GM12878 (cell line): Measurements from ENCODE around the gene SMIM27. TPM values are rescaled to one million over a fixed set of nuclear protein-coding genes. Genes with fewer than 3 reads are reported as not detected.

Source experiments
- ATAC-seq: fragments of 200-7000 bp; cut with Tn5 transposase; 3 replicates; pipeline ENCODE4 v1.9.1; 2020; ENCODE audit warnings: mild to moderate bottlenecking, moderate library complexity
- BruUV-seq: library from RNA; stranded (reverse); fragments of 400-500 nt; replicated peaks from 2 replicates; lab custom pipeline; 2021; lab: Mats Ljungman, UMichigan
- CTCF ChIA-PET: fragments of 300-600 bp; sonication (Branson Sonifier 250); formaldehyde crosslinking; extraction: SDS; loops from one replicate; lab custom pipeline; 2021; ENCODE audit warnings: inconsistent platforms; lab: Yijun Ruan, JAX
- POLR2A ChIA-PET: fragments of 350-600 bp; formaldehyde crosslinking; extraction: SDS; loops from one replicate; lab custom pipeline; 2021; ENCODE audit warnings: inconsistent platforms; lab: Charles Lee
- RAD21 ChIA-PET: fragments of 300-600 bp; sonication (Branson Sonifier 250); formaldehyde crosslinking; loops from one replicate; lab custom pipeline; 2023; ENCODE audit warnings: antibody characterized with exemption; ENCODE audit not compliant: unreplicated experiment; lab: Charles Lee
- SMC1A ChIA-PET: fragments of 300-600 bp; sonication (Branson Sonifier 250); formaldehyde crosslinking; loops from one replicate; lab custom pipeline; 2023; ENCODE audit not compliant: unreplicated experiment, uncharacterized antibody; lab: Charles Lee
- DNase-seq: peaks from one replicate; pipeline ENCODE4 v3.0.0-alpha.2; 2011; ENCODE audit warnings: low read depth, low spot score
- FAIRE-seq: peaks from 3 replicates; lab custom pipeline; 2011; peaks lifted over from hg19 to GRCh38; lab: Jason Lieb, UNC
- H2AFZ ChIP-seq: 2 replicates; pipeline ENCODE4 v1.6.0; 2011; ENCODE audit warnings: low read depth, low read length, control low read depth; ENCODE audit not compliant: control insufficient read depth
- H3K27ac ChIP-seq: 2 replicates; pipeline ENCODE4 v1.5.1; 2011; ENCODE audit warnings: control low read depth; ENCODE audit not compliant: control insufficient read depth, insufficient read depth
- H3K27me3 ChIP-seq, 2 experiments: replicated peaks in 1 of 2; 2 replicates each; pipeline versions ENCODE4 v1.6.0 to v1.6.1; 2011; ENCODE audit warnings: low read length in 1 of 2; ENCODE audit not compliant: control insufficient read depth in 2 of 2, insufficient read depth in 2 of 2
- H3K36me3 ChIP-seq, 2 experiments: 2 replicates each; pipeline ENCODE4 v1.5.1; 2011; ENCODE audit warnings: low read length in 1 of 2; ENCODE audit not compliant: control insufficient read depth in 2 of 2, insufficient read depth in 2 of 2
- H3K4me1 ChIP-seq: 2 replicates; pipeline ENCODE4 v1.6.1; 2011; ENCODE audit warnings: mild to moderate bottlenecking, low read length, moderate library complexity, mixed read lengths; ENCODE audit not compliant: control insufficient read depth, insufficient read depth
- H3K4me2 ChIP-seq: 2 replicates; pipeline ENCODE4 v1.6.0; 2011; ENCODE audit warnings: control low read depth; ENCODE audit not compliant: control insufficient read depth, insufficient read depth
- H3K4me3 ChIP-seq: fragments of 200-600 bp; sonication (generic); 2 replicates; pipeline ENCODE4 v1.5.1; 2016
- H3K79me2 ChIP-seq: 2 replicates; pipeline ENCODE4 v1.6.0; 2011; ENCODE audit warnings: low read length; ENCODE audit not compliant: control insufficient read depth, insufficient read depth
- H3K9ac ChIP-seq: 2 replicates; pipeline ENCODE4 v1.8.0; 2011; ENCODE audit warnings: low read length, control low read depth, mixed read lengths; ENCODE audit not compliant: control insufficient read depth, insufficient read depth
- H3K9me3 ChIP-seq: replicated peaks from 3 replicates; pipeline ENCODE4 v1.5.1; 2011; ENCODE audit warnings: mild to moderate bottlenecking, low read length; ENCODE audit not compliant: control insufficient read depth, insufficient read depth
- H4K20me1 ChIP-seq: 2 replicates; pipeline ENCODE4 v1.6.0; 2011; ENCODE audit not compliant: control insufficient read depth, insufficient read depth
- CBX5 ChIP-seq: sonication (generic); IDR thresholded peaks from 2 replicates; pipeline ENCODE4 v1.6.1; 2016; ENCODE audit warnings: low read depth, moderate library complexity, mild to moderate bottlenecking, inconsistent platforms
- ESRRA ChIP-seq: IDR thresholded peaks from 2 replicates; pipeline ENCODE4 v1.6.1; 2012; ENCODE audit warnings: mild to moderate bottlenecking, low read length, improper control_type of control experiment
- EZH2 ChIP-seq: IDR thresholded peaks from 2 replicates; pipeline ENCODE4 v1.6.1; 2012; ENCODE audit warnings: low read depth, mild to moderate bottlenecking, control low read depth, inconsistent platforms, low read length, borderline replicate concordance; ENCODE audit not compliant: control insufficient read depth
- HDGF ChIP-seq: fragments of 450-650 bp; IDR thresholded peaks from 2 replicates; pipeline ENCODE4 v1.6.1; 2016; ENCODE audit warnings: antibody characterized with exemption
- KDM1A ChIP-seq: fragments of 200-600 bp; sonication (generic); IDR thresholded peaks from 2 replicates; pipeline ENCODE4 v1.6.1; 2016; ENCODE audit warnings: borderline replicate concordance
- MEF2B ChIP-seq: fragments of 450-650 bp; IDR thresholded peaks from 2 replicates; pipeline ENCODE4 v1.6.1; 2018; ENCODE audit warnings: mild to moderate bottlenecking, moderate library complexity; ENCODE audit not compliant: partially characterized antibody, poor library complexity, severe bottlenecking
- NR2C2 ChIP-seq: IDR thresholded peaks from 2 replicates; pipeline ENCODE4 v1.6.1; 2011; ENCODE audit warnings: borderline replicate concordance, low read depth; ENCODE audit not compliant: control insufficient read depth, insufficient read length
- RBBP5 ChIP-seq: fragments of 200-600 bp; sonication (generic); conservative IDR thresholded peaks from 2 replicates; pipeline ENCODE4 v1.6.1; 2016
- SIN3A ChIP-seq: IDR thresholded peaks from 2 replicates; pipeline ENCODE4 v1.6.1; 2012; ENCODE audit warnings: low read depth, low read length, improper control_type of control experiment
- SMAD1 ChIP-seq: fragments of 450-650 bp; IDR thresholded peaks from 2 replicates; pipeline ENCODE4 v1.6.1; 2018; ENCODE audit warnings: mild to moderate bottlenecking, low read depth; ENCODE audit not compliant: partially characterized antibody
- SP1 ChIP-seq: IDR thresholded peaks from one replicate; pipeline ENCODE4 v1.6.1; 2011; ENCODE audit warnings: low read depth, low read length
- SREBF2 ChIP-seq: IDR thresholded peaks from 2 replicates; pipeline ENCODE4 v1.6.1; 2012; ENCODE audit warnings: mild to moderate bottlenecking, low read length
- SUPT20H ChIP-seq: IDR thresholded peaks from 2 replicates; pipeline ENCODE4 v1.6.1; 2011; ENCODE audit warnings: low read depth, mild to moderate bottlenecking, low read length, moderate library complexity, borderline replicate concordance; ENCODE audit not compliant: control insufficient read depth
- TARDBP ChIP-seq: IDR thresholded peaks from 2 replicates; pipeline ENCODE4 v1.6.1; 2016; ENCODE audit warnings: borderline replicate concordance
- TCF12 ChIP-seq: IDR thresholded peaks from 2 replicates; pipeline ENCODE4 v1.6.1; 2011; ENCODE audit warnings: low read depth, mild to moderate bottlenecking, low read length
- ZBED1 ChIP-seq: IDR thresholded peaks from 2 replicates; pipeline ENCODE4 v1.6.1; 2016; ENCODE audit warnings: borderline replicate concordance
- WGBS: methylation state at CpG from one replicate; pipeline ENCODE4 v1.1.6; 2016; ENCODE audit warnings: low lambda C conversion rate; ENCODE audit not compliant: insufficient replicate concordance, insufficient coverage; ENCODE audit errors: missing lambda C conversion rate; 5-methylcytosine and 5-hydroxymethylcytosine counted together
- in situ Hi-C: fragments of 300-500 bp; cut with MboI; formaldehyde crosslinking; loops from 9 replicates; pipeline ENCODE4 v1.14.3; 2018; ENCODE audit warnings: mixed read lengths
- intact Hi-C: fragments of 100-400 bp; cut with micrococcal nuclease; formaldehyde crosslinking; loops from one replicate; pipeline ENCODE4 v1.14.2; 2022; ENCODE audit not compliant: unreplicated experiment
- polyA plus RNA-seq, 11 experiments: library from polyadenylated mRNA; depleted of rRNA in 4 of 11; unstranded in 6 of 11; stranded (reverse) in 5 of 11; fragments of >200 nt; fragmentation: Nextera tagmentation in 4 of 11; fragmentation: Illumina TruSeq in 1 of 11; extraction: Ambion mirVana in 4 of 11; extraction: Trizol in 1 of 11; gene quantifications; 1 replicate in 1 of 11; 2 replicates in 10 of 11; pipeline versions ENCODE4 v1.2.1 to v1.2.3, GENCODE V29; 2011 to 2016; ENCODE audit warnings: inconsistent platforms in 2 of 11, missing spikeins in 2 of 11, low read depth in 1 of 11
- total RNA-seq, 4 experiments: library from RNA; depleted of rRNA in 3 of 4; stranded (reverse); fragments of >200 nt in 3 of 4; fragmentation: Illumina TruSeq in 1 of 4; extraction: Trizol in 1 of 4; gene quantifications; 2 replicates each; pipeline versions ENCODE4 v1.2.1 to v1.2.3, GENCODE V29; 2013 to 2021
- TF ChIP-seq, protein P1 (sequence below): IDR thresholded peaks from 2 replicates; pipeline ENCODE4 v1.6.1; 2012; ENCODE audit warnings: low read length, inconsistent platforms
- TF ChIP-seq, protein P2 (sequence below): IDR thresholded peaks from 2 replicates; pipeline ENCODE4 v1.6.1; 2011; ENCODE audit warnings: mild to moderate bottlenecking, low read depth, low read length, moderate library complexity; ENCODE audit not compliant: insufficient replicate concordance
- TF ChIP-seq, protein P3 (sequence below): IDR thresholded peaks from 2 replicates; pipeline ENCODE4 v1.6.1; 2011; ENCODE audit warnings: borderline replicate concordance, low read depth, mild to moderate bottlenecking, moderate library complexity, low read length; ENCODE audit not compliant: insufficient read depth, poor library complexity, severe bottlenecking

The SMIM27 gene
- total and polyA plus RNA-seq, 10 of the 15 experiments (the other 5 are each of a cell fraction or from before 2014, with no cell fraction given) = 12.2 to 47.3 (median 26.5) TPM

DNA sequence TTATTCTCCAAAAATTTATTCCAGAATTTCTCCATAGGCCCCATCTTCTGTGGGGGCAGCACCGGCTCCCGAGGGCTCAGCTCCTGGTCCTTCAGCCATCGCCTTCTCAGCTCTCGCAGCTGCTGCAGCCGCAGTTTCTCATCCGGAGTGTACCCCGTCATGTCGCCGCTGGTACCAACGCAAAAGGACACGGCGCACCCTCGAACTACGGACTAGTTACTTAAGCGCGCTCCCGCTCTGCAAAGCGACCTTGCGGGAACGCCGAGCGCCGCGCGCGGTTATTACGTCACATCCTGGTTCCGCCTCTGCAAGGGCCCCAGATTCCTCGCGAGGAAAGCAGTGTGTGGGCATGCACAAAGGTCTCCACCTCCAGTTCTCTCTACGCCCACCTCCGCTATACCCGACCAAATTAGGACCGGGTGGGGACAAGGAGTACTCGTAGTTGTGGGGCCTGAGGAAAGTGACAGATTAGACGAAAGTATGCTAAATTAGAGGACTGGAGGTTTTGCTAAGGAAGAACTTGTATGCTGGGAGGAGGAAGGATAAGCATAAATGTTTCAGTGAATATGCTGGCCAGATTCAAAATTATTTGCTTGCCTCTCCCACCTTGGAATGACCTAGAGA is 20.9 kb downstream of the SMIM27 start, which contains the start of gene NDUFB6:
TSS of gene NDUFB6 (minus strand) at position 260 of the 624 bp plus-strand sequence. CDS start at position 161, 99 bp downstream.
- in situ Hi-C loops = no loop called here
- DNase-seq = peak; percentile 81
- peak; percentile 97 for FAIRE-seq
- TF ChIP-seq SIN3A = peak; percentile 92; the same call in 1 of the 2 replicates
- TF ChIP-seq SMAD1 = peak; percentile 71
- TF ChIP-seq MEF2B = no peak
- TF ChIP-seq NR2C2 = no peak
- TF ChIP-seq, protein P1, sequence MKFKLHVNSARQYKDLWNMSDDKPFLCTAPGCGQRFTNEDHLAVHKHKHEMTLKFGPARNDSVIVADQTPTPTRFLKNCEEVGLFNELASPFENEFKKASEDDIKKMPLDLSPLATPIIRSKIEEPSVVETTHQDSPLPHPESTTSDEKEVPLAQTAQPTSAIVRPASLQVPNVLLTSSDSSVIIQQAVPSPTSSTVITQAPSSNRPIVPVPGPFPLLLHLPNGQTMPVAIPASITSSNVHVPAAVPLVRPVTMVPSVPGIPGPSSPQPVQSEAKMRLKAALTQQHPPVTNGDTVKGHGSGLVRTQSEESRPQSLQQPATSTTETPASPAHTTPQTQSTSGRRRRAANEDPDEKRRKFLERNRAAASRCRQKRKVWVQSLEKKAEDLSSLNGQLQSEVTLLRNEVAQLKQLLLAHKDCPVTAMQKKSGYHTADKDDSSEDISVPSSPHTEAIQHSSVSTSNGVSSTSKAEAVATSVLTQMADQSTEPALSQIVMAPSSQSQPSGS = 0 out of 2 replicates have a peak, but pooled peaks have one; percentile 53
- no peak for TF ChIP-seq KDM1A
- TF ChIP-seq EZH2 = no peak
- TF ChIP-seq, protein P2, sequence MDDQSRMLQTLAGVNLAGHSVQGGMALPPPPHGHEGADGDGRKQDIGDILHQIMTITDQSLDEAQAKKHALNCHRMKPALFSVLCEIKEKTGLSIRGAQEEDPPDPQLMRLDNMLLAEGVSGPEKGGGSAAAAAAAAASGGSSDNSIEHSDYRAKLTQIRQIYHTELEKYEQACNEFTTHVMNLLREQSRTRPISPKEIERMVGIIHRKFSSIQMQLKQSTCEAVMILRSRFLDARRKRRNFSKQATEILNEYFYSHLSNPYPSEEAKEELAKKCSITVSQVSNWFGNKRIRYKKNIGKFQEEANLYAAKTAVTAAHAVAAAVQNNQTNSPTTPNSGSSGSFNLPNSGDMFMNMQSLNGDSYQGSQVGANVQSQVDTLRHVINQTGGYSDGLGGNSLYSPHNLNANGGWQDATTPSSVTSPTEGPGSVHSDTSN = no peak
- TF ChIP-seq CBX5 = 0 out of 2 replicates have a peak, but pooled peaks have one; percentile 61
- TF ChIP-seq SP1 = peak; percentile 50
- no peak for TF ChIP-seq SREBF2
- TF ChIP-seq TCF12 = no peak
- no peak for TF ChIP-seq SUPT20H
- TF ChIP-seq RBBP5 = no peak; the same call in 1 of the 2 replicates
- TF ChIP-seq HDGF = no peak
- TF ChIP-seq, protein P3, sequence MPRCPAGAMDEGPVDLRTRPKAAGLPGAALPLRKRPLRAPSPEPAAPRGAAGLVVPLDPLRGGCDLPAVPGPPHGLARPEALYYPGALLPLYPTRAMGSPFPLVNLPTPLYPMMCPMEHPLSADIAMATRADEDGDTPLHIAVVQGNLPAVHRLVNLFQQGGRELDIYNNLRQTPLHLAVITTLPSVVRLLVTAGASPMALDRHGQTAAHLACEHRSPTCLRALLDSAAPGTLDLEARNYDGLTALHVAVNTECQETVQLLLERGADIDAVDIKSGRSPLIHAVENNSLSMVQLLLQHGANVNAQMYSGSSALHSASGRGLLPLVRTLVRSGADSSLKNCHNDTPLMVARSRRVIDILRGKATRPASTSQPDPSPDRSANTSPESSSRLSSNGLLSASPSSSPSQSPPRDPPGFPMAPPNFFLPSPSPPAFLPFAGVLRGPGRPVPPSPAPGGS = no peak
- TF ChIP-seq ZBED1 = peak; percentile 63; the same call in 1 of the 2 replicates
- TF ChIP-seq ESRRA = 0 out of 2 replicates have a peak, but pooled peaks have one; percentile 74
- no peak; the same call in 1 of the 2 replicates for TF ChIP-seq TARDBP

More for the DNA sequence above, 20.9 kb downstream of the SMIM27 start, which contains the start of gene NDUFB6:
- Histone ChIP-seq H3K27me3 (no peaks in the 10 kb centered on the region), H3K36me3 (no peaks in the 10 kb centered on the region; a peak in 1 of 4 replicates), H4K20me1 (no peaks in the 10 kb centered on the region), H3K27ac (peak within 1 kb of the TSS; percentile 78), H3K4me2 (peak within 1 kb of the TSS; percentile 96), H2AFZ (peak within 1 kb of the TSS; percentile 95), H3K9ac (peak within 1 kb of the TSS; percentile 88), H3K79me2 (peaks cover 32% of the 10 kb centered on the region), H3K4me3 (peak within 1 kb of the TSS; percentile 85), H3K9me3 (no peaks in the 10 kb centered on the region), H3K4me1 (peaks cover 4% of the 10 kb centered on the region; the same call in 1 of the 2 replicates)
- peak; percentile 93 for ATAC-seq
- BruUV-seq = no TSS peak
- ChIA-PET POLR2A (interaction anchor here (0.7 to 2.1 kb wide), 4 partner anchors 22 to 194 kb away, joined by 3 to 12 read pairs (median 6); partner anchors contain the start of genes SMIM27 and TOPORS), SMC1A (interaction anchor here (1.0 to 4.0 kb wide), 11 partner anchors 8 to 195 kb away, joined by 3 to 100 read pairs (median 11); partner anchors contain the start of genes ACO1 and RIGI), CTCF (interaction anchor here (0.7 to 4.2 kb wide), 17 partner anchors 9 to 396 kb away, joined by 3 to 182 read pairs (median 11); partner anchors contain the start of genes ACO1, RIGI, SMIM27 and TOPORS), RAD21 (interaction anchor here (1.1 to 12.1 kb wide), 10 partner anchors 9 to 196 kb away, joined by 3 to 368 read pairs (median 8); partner anchors contain the start of genes RIGI, SMIM27 and TOPORS)
- WGBS = 1% methylated on average over 36 of the region's 36 CpGs
- intact Hi-C loops = loop anchor here (1.0 to 5.0 kb wide), 5 partner anchors 21 to 428 kb away; partner anchors contain the start of genes APTX, SMIM27 and TOPORS
